Spleen (tissue), 11 donors: ENCODE measurements around the gene KRTAP10-3. TPM values are rescaled to one million over a fixed set of nuclear protein-coding genes. Genes with fewer than 3 reads are reported as not detected.
"Not testable (repeated sequence)": the region's sequence is repeated elsewhere in the genome, so short reads cannot be mapped to it uniquely, and the experiment has no call there.

ENCODE experiments used
- DNase-seq: peaks from one replicate; pipeline ENCODE4 v3.0.0-alpha.2; 2020
- H3K27ac ChIP-seq, 8 donors: fragments of 200-600 bp; sonication (generic) in 7 of 8; 1 replicate in 4 of 8; 2 replicates in 4 of 8; pipeline versions ENCODE4 v1.5.0 to v1.8.0; 2016 to 2021; ENCODE audit warnings: inconsistent platforms in 4 of 8, mild to moderate bottlenecking in 4 of 8, moderate library complexity in 1 of 8
- H3K27me3 ChIP-seq, 7 donors: fragments of 200-600 bp; sonication (generic) in 6 of 7; replicated peaks in 1 of 7; 1 replicate in 4 of 7; 2 replicates in 3 of 7; pipeline versions ENCODE4 v1.5.0 to v1.8.0; 2016 to 2021; ENCODE audit warnings: inconsistent platforms in 3 of 7, mild to moderate bottlenecking in 1 of 7
- H3K36me3 ChIP-seq, 6 donors: fragments of 200-600 bp; sonication (generic) in 5 of 6; 1 replicate in 4 of 6; 2 replicates in 2 of 6; pipeline versions ENCODE4 v1.5.0 to v1.8.0; 2016 to 2021; ENCODE audit warnings: inconsistent platforms in 2 of 6
- H3K4me1 ChIP-seq, 6 donors: fragments of 200-600 bp; sonication (generic) in 5 of 6; 1 replicate in 3 of 6; 2 replicates in 3 of 6; pipeline versions ENCODE4 v1.5.0 to v1.8.0; 2016 to 2021; ENCODE audit warnings: inconsistent platforms in 3 of 6
- H3K4me3 ChIP-seq, 8 donors: fragments of 200-600 bp; sonication (generic) in 7 of 8; 1 replicate in 4 of 8; 2 replicates in 4 of 8; pipeline versions ENCODE4 v1.5.0 to v1.8.0; 2016 to 2021; ENCODE audit warnings: inconsistent platforms in 4 of 8, mild to moderate bottlenecking in 4 of 8, moderate library complexity in 2 of 8
- H3K9me3 ChIP-seq, 8 donors: fragments of 200-600 bp; sonication (generic) in 7 of 8; 1 replicate in 4 of 8; 2 replicates in 4 of 8; pipeline versions ENCODE4 v1.5.0 to v1.8.0; 2016 to 2021; ENCODE audit warnings: inconsistent platforms in 4 of 8
- POLR2A ChIP-seq, 3 donors: fragments of 450-650 bp; IDR thresholded peaks; one replicate each; pipeline ENCODE4 v1.5.1; 2017; ENCODE audit warnings: antibody characterized with exemption in 3 of 3, mild to moderate bottlenecking in 1 of 3
- POLR2AphosphoS5 ChIP-seq, 3 donors: sonication (generic); formaldehyde crosslinking; IDR thresholded peaks; one replicate each; pipeline ENCODE4 v1.5.1; 2017; ENCODE audit warnings: antibody characterized with exemption in 3 of 3
- WGBS, 5 donors: extraction: QIAGEN DNeasy Blood & Tissue Kit in 3 of 5; methylation state at CpG; one replicate each; pipeline versions ENCODE4 v1.1.5 to v1.1.7; 2013 to 2018; 5-methylcytosine and 5-hydroxymethylcytosine counted together
- intact Hi-C: fragments of 100-400 bp; cut with DNase I; formaldehyde crosslinking; loops from one replicate; pipeline ENCODE4 v1.15.0; 2023; ENCODE audit warnings: low total_unique reads
- polyA plus RNA-seq, 3 donors: library from polyadenylated mRNA; stranded (reverse); fragments of 200-250 nt; gene quantifications; one replicate each; pipeline ENCODE4 v1.2.1, GENCODE V29; 2013
- total RNA-seq, 7 donors: library from RNA; depleted of rRNA in 3 of 7; stranded (reverse); fragments of >200 nt in 3 of 7; fragmentation: NEBNext Ultra II Directional in 4 of 7; extraction: Animal tissue kit (Norgen Biotek cat#: 25700) in 4 of 7; gene quantifications; one replicate each; pipeline versions ENCODE4 v1.1.0 to v1.2.1, GENCODE V29; 2016 to 2021
- TF ChIP-seq, protein P1 (sequence below), 11 experiments: fragments of 200-600 bp in 7 of 11; fragments of 450-650 bp in 4 of 11; sonication (generic) in 4 of 11; IDR thresholded peaks in 8 of 11; conservative IDR thresholded peaks in 3 of 11; 1 replicate in 7 of 11; 2 replicates in 4 of 11; pipeline versions ENCODE4 v1.4.0 to v1.8.0; 2016 to 2021; ENCODE audit warnings: antibody characterized with exemption in 11 of 11, inconsistent platforms in 4 of 11, mild to moderate bottlenecking in 1 of 11
- donor health status: healthy with polysubstance abuse.
- donor health status: DM: no; HTN: no; CAD: no; lungs with moderate emphysema.
- donor health status: DM: no; HTN: no; CAD: no.
- donor health status: Bipolar disorder and iron deficiency.
- donor health status: healthy.
- donor health status: DM: no; HTN: no; CAD: no.
- donor health status: DM: yes; HTN: yes; CAD: no.

The KRTAP10-3 gene
- total and polyA plus RNA-seq, 10 donors, result not detected

DNA sequence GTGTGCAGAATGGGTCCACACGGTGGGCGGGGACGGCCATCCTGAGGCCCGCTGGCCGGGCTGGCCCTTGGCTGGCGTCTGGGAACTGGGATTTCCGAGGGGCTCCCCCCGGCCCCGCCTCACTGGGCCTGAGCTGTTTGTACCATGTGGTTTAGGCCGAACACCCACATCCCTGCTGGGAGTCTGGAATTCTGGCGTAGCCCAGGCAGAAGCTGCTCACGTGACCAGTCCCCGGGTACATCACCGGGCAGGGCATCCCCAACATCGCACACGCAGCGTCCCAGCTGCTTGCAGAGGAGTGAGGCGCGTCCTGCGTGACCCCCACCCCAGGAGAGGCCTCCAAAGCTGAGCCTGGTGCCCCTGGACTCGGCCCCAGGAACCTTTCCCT, 43.9 kb upstream of the KRTAP10-3 start:
- no peaks in the 10 kb centered on the region for H3K36me3 ChIP-seq
- no peak for DNase-seq
- H3K27ac ChIP-seq, result no peak overlapping the region
- no peak for TF ChIP-seq POLR2A (IDR thresholded peaks at IDR 0.05)
- TF ChIP-seq, protein P1, sequence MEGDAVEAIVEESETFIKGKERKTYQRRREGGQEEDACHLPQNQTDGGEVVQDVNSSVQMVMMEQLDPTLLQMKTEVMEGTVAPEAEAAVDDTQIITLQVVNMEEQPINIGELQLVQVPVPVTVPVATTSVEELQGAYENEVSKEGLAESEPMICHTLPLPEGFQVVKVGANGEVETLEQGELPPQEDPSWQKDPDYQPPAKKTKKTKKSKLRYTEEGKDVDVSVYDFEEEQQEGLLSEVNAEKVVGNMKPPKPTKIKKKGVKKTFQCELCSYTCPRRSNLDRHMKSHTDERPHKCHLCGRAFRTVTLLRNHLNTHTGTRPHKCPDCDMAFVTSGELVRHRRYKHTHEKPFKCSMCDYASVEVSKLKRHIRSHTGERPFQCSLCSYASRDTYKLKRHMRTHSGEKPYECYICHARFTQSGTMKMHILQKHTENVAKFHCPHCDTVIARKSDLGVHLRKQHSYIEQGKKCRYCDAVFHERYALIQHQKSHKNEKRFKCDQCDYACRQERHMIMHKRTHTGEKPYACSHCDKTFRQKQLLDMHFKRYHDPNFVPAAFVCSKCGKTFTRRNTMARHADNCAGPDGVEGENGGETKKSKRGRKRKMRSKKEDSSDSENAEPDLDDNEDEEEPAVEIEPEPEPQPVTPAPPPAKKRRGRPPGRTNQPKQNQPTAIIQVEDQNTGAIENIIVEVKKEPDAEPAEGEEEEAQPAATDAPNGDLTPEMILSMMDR (IDR thresholded peaks at IDR 0.05 in 8 of 11, conservative IDR thresholded peaks at IDR 0.05 in 3 of 11), result no peak
- TF ChIP-seq POLR2AphosphoS5 (IDR thresholded peaks at IDR 0.05), result no peak
- intact Hi-C loops, result loop anchor here (5.0 kb wide), 1 partner anchor 130 kb away; no protein-coding TSS in a partner anchor
- 79 to 100% (median 85%) methylated on average over 1 to 20 of the region's 21 CpGs for WGBS, 5 donors
- H3K9me3 ChIP-seq, result peaks cover 0 to 23% (median 4%) of the 10 kb centered on the region in 8 donors
- no peak overlapping the region for H3K4me3 ChIP-seq
- H3K27me3 ChIP-seq, result peaks cover 0 to 46% (median 21%) of the 10 kb centered on the region in 7 donors
- no peaks in the 10 kb centered on the region for H3K4me1 ChIP-seq

DNA sequence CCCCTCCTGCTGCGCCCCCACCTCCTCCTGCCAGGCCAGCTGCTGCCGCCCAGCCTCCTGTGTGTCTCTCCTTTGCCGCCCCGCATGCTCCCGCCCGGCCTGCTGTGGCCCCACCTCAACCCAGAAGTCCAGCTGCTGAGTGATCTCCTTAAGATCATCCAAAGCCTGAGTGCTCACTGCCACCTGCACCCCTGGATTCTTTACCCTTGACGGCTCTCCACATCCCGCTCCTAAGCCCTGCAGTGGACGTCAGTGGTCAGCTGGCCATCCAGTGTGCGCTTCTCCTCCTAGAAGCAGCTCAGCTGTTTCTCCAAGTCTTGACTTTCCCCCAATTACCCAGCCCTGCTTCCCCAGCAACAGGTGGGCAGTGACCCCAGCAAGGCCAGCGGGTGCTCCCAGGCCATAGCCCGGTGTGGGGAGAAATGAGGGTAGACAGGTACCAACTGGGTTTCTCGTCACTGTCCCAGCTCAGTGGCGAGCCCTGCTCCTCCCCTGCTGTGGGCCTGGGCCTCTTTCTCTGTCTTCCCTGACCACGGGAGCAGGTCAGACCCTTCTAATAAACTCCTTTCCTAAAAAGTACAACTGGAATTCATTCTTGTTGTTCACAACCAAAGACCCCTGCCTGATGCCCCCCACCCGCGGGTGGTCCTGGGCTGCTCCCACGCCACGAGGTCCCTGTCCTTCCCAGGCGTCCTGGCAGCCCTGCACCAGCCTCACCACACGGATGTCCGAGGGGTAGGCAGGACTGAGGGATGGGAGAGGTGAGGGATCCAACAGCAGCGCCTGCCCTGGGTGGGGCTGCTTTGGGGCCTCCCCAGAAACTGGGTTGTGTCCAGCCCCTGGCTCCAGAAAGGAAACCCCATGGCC, 43.2 kb upstream of the KRTAP10-3 start:
- no peak for DNase-seq

DNA sequence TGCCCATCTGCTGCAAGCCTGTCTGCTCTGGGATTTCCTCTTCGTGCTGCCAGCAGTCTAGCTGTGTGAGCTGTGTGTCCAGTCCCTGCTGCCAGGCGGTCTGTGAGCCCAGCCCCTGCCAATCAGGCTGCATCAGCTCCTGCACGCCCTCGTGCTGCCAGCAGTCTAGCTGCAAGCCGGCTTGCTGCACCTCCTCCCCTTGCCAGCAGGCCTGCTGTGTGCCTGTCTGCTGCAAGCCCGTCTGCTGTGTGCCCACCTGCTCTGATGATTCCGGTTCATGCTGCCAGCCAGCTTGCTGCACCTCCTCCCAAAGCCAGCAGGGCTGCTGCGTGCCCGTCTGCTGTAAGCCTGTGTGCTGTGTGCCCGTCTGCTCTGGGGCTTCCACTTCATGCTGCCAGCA, 42.5 kb upstream of the KRTAP10-3 start:
- H3K4me3 ChIP-seq, H3K36me3 ChIP-seq, DNase-seq, H3K27ac ChIP-seq, H3K4me1 ChIP-seq: not testable (repeated sequence)
- peaks cover 0 to 17% (median 4%) of the 10 kb centered on the region in 8 donors for H3K9me3 ChIP-seq
- 65 to 81% (median 76%) methylated on average over 1 to 10 of the region's 10 CpGs for WGBS, 5 donors
- peaks cover 0 to 46% (median 21%) of the 10 kb centered on the region in 7 donors for H3K27me3 ChIP-seq
- intact Hi-C loops, result loop anchor here (5.0 kb wide), 1 partner anchor 131 kb away; no protein-coding TSS in a partner anchor

More for the DNA sequence above, 43.2 kb upstream of the KRTAP10-3 start:
- Histone ChIP-seq H3K27me3 (peaks cover 0 to 46% (median 21%) of the 10 kb centered on the region in 7 donors), H3K9me3 (peaks cover 0 to 23% (median 4%) of the 10 kb centered on the region in 8 donors), H3K27ac (no peak overlapping the region), H3K4me1 (no peaks in the 10 kb centered on the region), H3K4me3 (no peak overlapping the region), H3K36me3 (no peaks in the 10 kb centered on the region)
- TF ChIP-seq POLR2A (IDR thresholded peaks at IDR 0.05) (no peak), POLR2AphosphoS5 (IDR thresholded peaks at IDR 0.05) (no peak)
- TF ChIP-seq, protein P1 (IDR thresholded peaks at IDR 0.05 in 8 of 11, conservative IDR thresholded peaks at IDR 0.05 in 3 of 11), result no peak
- WGBS, 5 donors, result 73 to 83% (median 79%) methylated on average over 22 to 23 of the region's 23 CpGs
- intact Hi-C loops, result loop anchor here (5.0 kb wide), 1 partner anchor 130 kb away; no protein-coding TSS in a partner anchor

DNA sequence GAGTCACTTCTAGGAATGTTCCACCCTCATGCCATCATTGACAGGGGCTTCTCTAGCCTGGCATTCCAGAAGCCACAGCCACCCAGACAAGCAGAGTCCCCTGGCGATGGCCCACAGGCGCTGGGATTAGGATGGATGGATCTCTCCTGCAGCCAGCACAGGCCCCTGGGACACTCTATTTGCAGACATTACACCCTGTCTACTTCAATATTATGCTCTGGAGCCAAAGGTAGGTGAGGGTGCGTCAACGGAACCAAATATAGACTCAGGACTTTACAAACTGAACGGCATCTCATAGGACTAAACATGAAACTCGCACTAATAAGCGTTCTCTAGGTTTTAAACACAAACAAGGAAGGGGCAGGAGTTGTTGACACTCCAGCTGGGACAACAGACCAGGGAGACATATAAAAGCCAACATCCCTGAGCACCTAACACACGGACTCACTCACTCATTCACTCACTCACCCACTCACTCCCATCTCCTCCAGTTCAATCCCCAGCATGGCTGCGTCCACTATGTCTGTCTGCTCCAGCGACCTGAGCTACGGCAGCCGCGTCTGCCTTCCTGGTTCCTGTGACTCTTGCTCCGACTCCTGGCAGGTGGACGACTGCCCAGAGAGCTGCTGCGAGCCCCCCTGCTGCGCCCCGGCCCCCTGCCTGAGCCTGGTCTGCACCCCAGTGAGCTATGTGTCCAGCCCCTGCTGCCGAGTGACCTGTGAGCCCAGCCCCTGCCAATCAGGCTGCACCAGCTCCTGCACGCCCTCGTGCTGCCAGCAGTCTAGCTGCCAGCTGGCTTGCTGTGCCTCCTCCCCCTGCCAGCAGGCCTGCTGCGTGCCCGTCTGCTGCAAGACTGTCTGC, 41.8 kb upstream of the KRTAP10-3 start, which contains the start of gene KRTAP10-7:
KRTAP10-7 (plus strand) TSS at position 480 of the 861 bp plus-strand sequence; CDS start at position 505, 25 bp downstream.
- peaks cover 0 to 16% (median 4%) of the 10 kb centered on the region in 8 donors for H3K9me3 ChIP-seq
- not testable (repeated sequence) for H3K36me3 ChIP-seq

More for the DNA sequence above, 41.8 kb upstream of the KRTAP10-3 start, which contains the start of gene KRTAP10-7:
- peaks cover 0 to 46% (median 21%) of the 10 kb centered on the region in 7 donors for H3K27me3 ChIP-seq
- WGBS, 5 donors, result 78 to 91% (median 84%) methylated on average over 13 to 23 of the region's 23 CpGs
- H3K4me1 ChIP-seq, H3K4me3 ChIP-seq, DNase-seq, H3K27ac ChIP-seq: not testable (repeated sequence)
- intact Hi-C loops, result loop anchor here (5.0 kb wide), 1 partner anchor 132 kb away; no protein-coding TSS in a partner anchor
